GM23338 (cell line): ENCODE data around the gene ASTL.

Experiments used
- EZH2 ChIP-seq: fragments of 200-600 bp; sonication (generic); IDR thresholded peaks from one replicate; pipeline ENCODE4 v1.8.0; 2017; ENCODE audit warnings: antibody characterized with exemption, mild to moderate bottlenecking, low read depth; ENCODE audit not compliant: unreplicated experiment
- EZH2phosphoT487 ChIP-seq: fragments of 200-600 bp; sonication (generic); IDR thresholded peaks from one replicate; pipeline ENCODE4 v1.8.1; 2018; ENCODE audit warnings: antibody characterized with exemption; ENCODE audit not compliant: unreplicated experiment
- REST ChIP-seq: IDR thresholded peaks from one replicate; pipeline ENCODE4 v1.6.1; 2018; ENCODE audit warnings: antibody characterized with exemption; ENCODE audit not compliant: unreplicated experiment
- TF ChIP-seq, protein P1 (sequence below), 2 experiments: fragments of 200-600 bp in 1 of 2; sonication (generic) in 1 of 2; conservative IDR thresholded peaks; 2 replicates each; pipeline versions ENCODE4 v1.5.1 to v1.6.1; 2016 to 2017; ENCODE audit warnings: antibody characterized with exemption in 2 of 2, low read depth in 2 of 2, mild to moderate bottlenecking in 2 of 2, moderate library complexity in 1 of 2

GRCh38 chr2:96085541-96086355 is 52.6 kb downstream of the ASTL start:
- TF ChIP-seq EZH2 (no peak), REST (no peak), EZH2phosphoT487 (no peak)
- TF ChIP-seq, protein P1, sequence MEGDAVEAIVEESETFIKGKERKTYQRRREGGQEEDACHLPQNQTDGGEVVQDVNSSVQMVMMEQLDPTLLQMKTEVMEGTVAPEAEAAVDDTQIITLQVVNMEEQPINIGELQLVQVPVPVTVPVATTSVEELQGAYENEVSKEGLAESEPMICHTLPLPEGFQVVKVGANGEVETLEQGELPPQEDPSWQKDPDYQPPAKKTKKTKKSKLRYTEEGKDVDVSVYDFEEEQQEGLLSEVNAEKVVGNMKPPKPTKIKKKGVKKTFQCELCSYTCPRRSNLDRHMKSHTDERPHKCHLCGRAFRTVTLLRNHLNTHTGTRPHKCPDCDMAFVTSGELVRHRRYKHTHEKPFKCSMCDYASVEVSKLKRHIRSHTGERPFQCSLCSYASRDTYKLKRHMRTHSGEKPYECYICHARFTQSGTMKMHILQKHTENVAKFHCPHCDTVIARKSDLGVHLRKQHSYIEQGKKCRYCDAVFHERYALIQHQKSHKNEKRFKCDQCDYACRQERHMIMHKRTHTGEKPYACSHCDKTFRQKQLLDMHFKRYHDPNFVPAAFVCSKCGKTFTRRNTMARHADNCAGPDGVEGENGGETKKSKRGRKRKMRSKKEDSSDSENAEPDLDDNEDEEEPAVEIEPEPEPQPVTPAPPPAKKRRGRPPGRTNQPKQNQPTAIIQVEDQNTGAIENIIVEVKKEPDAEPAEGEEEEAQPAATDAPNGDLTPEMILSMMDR (conservative IDR thresholded peaks at IDR 0.05; ENCODE audit: low read depth in 2 of 2): no peak
